IPS-NIHi7 (cell line): ENCODE measurements around the gene USP20.

Experiments used
- DNase-seq: peaks from one replicate; pipeline ENCODE4 v3.0.0; 2012; ENCODE audit warnings: mixed read lengths; ENCODE audit errors: extremely low spot score

Gene USP20

DNA sequence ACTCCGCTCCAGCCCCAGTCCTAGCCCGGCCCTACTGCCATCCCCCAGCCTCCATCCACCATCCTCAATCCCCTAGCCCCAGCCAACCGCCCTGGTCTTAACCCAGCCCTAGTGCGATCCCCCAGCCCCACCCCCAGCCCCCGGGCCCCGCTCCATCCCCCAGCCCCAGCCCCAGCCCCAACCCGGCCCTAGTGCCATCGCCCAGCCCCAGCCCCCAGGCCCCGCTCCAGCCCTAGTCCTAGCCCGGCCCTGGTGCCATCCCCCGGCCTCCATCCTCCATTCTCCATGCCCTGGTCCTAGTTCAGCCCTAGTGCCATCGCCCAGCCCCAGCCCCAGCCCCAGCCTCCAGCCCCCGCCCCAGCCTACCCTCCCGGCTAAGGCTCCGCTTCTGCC, 11.7 kb upstream of the USP20 start:
- peak; percentile 49 for DNase-seq

- DNase-seq: peak; percentile 93
Observed at GRCh38 chr9:129823935-129824601, 11.2 kb upstream of the USP20 start, which contains the start of gene TOR1A. Gene TOR1A (minus strand): TSS chr9:129824136. CDS start chr9:129824085, 51 bp downstream.

- DNase-seq: no peak
Observed at GRCh38 chr9:129826344-129826743, 8.9 kb upstream of the USP20 start.

- no peak for DNase-seq
Observed at GRCh38 chr9:129826759-129827158, 8.5 kb upstream of the USP20 start.

GRCh38 chr9:129828051-129828450, 7.2 kb upstream of the USP20 start:
- no peak for DNase-seq

GRCh38 chr9:129828969-129829368, 6.3 kb upstream of the USP20 start:
- DNase-seq: no peak

DNA sequence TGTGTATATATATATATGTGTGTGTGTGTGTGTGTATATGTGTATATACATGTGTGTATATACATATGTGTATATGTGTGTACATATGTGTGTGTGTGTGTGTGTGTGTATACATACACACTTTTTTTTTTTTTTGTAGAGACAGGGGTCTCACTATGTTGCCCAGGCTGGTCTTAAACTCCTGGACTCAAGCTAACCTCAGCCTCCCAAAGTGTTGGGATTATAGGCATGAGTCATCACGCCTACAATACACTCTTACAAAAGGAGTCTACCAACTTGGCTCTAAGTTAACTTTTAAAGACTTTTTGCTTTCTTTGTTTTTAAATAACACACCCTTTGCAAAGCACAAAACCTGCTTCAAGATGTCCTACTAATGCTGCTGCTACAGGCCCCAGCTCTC, 2.3 kb upstream of the USP20 start:
- no peak for DNase-seq

GRCh38 chr9:129834489-129835127, 650 bp upstream of the USP20 start:
- DNase-seq: no peak

GRCh38 chr9:129835860-129836223, 584 bp downstream of the USP20 start:
- DNase-seq: no peak

- DNase-seq: no peak
Observed at GRCh38 chr9:129836311-129837007, 1.2 kb downstream of the USP20 start.

GRCh38 chr9:129838707-129839259, 3.5 kb downstream of the USP20 start:
- DNase-seq: no peak

GRCh38 chr9:129839324-129840023, 4.2 kb downstream of the USP20 start:
- DNase-seq: no peak

GRCh38 chr9:129840034-129840433, 4.8 kb downstream of the USP20 start:
- DNase-seq: no peak

DNA sequence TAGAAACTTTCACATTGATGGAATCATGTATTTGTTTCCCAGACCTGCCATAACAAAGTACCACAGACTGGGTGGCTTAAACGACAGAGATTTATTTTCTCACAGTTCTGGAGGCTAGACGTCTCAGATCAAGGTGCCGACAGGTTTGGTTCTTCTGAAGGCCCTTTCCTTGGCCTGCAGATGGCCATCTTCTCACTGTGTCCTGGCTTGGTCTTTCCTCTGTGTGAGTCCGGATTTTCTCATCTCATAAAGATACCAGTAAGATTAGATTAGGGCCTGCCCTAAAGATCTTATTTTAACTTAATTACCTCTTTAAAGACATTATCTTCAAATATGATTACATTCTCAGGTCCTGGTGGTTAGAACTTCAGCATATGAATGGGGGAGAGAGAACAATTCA, 5.8 kb downstream of the USP20 start:
- DNase-seq: no peak

- DNase-seq: no peak
Observed at GRCh38 chr9:129845373-129845772, 10.1 kb downstream of the USP20 start.

DNA sequence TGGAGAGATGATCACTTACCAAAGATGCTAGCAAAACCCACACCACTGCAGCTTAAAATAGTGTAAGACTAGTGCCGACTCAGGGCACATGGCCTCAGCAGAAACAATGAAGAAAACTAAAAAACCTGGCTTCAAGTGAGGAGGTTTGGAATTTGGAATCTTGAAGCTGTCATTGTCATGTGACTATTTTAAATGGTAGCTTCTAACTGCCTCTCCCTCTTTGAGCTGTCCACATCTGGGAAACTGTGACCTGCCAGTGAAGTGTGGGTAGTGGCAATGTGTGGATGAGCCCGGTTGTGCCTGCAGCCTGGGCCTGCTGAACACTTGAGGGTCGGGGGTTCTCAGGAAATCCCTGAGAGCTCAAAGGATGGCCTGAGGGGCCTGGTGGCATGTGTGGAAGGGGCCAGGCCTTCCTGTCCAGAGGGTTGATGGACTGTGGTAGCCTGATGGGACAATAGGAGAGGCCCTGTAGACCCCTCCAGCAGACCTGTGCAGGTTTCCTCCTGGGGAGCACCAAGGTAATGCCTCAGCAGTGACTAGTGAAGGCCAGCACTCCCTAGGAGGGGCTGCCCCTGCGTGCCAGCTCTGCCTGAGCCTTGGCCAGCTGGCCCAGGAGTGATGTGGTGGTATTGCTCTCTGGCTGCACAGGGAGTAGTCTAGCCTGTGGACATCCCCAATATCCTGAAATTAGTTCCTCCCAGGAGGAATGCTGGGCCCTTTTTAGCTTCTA, 13.6 kb downstream of the USP20 start:
- no peak for DNase-seq

- no peak for DNase-seq
Observed at GRCh38 chr9:129849901-129850300, 14.6 kb downstream of the USP20 start.

GRCh38 chr9:129850821-129851550, 15.7 kb downstream of the USP20 start:
- no peak for DNase-seq

- no peak for DNase-seq
Observed at GRCh38 chr9:129851821-129852220, 16.6 kb downstream of the USP20 start.

DNA sequence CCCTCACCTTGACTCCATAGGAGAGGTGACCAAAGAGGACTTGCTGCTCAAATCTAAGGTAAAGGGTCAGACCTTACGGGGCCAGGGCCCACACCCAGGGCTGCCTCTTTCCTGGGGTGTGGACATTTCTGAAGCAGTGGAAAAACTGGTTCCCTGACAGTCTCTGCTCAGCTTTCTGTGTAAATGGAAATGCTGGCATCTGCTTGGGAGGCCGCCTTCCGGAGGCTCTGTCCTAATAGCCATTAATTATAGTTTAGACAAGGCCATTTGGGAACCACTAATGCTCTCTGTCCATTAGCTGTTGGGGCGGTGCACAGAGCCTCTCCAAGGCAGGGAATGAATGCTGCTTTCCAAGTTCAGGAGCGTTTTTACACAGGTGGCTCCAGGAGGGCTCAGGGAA, 17.3 kb downstream of the USP20 start:
- DNase-seq: no peak

GRCh38 chr9:129853614-129854013, 18.4 kb downstream of the USP20 start:
- DNase-seq: no peak
